ENCODE measurements around the gene GALNT14. TPM values are rescaled to one million over a fixed set of nuclear protein-coding genes. Genes with fewer than 3 reads are reported as not detected.

GALNT14 gene
- total and polyA plus RNA-seq, 4 donors = 0.85 to 2.8 (median 2.4) TPM

DNA sequence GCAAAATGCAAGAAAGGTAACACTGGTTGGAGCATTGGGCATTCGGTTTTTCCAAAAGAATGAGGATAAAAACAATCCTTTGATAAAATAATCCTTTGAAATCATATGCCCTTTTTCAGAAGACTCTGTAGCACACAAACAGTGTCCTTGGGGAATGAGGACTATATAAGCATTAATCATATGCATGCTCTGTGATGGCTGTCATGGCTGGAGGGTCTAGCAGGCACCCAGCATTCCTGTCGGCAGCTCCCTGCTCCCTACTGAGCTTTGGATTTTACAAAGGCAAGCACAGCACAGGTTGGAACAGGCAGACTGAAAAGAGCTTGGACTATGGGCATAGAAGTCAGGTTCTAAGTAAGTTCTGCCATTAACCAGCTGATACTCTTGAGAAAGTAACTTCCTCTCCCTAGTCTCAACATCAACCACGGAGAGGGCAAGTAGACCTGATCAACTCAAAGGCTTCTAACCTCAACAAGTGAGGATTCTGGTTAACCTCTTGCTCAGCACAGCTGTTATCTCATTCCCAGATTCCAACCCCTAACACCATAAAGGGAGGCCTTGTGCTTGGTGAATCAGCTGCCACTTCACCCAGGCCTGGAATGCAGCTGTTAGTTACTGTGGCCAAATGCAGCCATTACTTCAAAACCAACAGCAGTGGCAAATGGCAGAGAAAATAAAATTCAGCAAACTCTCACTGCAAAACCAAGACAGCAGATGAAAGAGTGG is 29.5 kb downstream of the GALNT14 start:
- Histone ChIP-seq H3K9ac (ENCODE audit: insufficient read depth in 1 of 2, low read length in 2 of 2) (no peak overlapping the region), H3K27me3 (ENCODE audit: control insufficient read depth in 3 of 3, insufficient read depth in 3 of 3, low read length in 2 of 3) (peaks cover 0 to 5% (median under 1%) of the 10 kb centered on the region in 3 donors), H3K4me1 (ENCODE audit: control insufficient read depth in 5 of 5, insufficient read depth in 5 of 5, low read length in 5 of 5) (peaks cover 0 to 13% (median 4%) of the 10 kb centered on the region in 5 donors), H3K36me3 (ENCODE audit: control insufficient read depth in 4 of 4, insufficient read depth in 4 of 4, low read length in 4 of 4) (no peaks in the 10 kb centered on the region), H3K27ac (ENCODE audit: low read depth in 1 of 2, low read length in 1 of 2) (no peak overlapping the region), H3K9me3 (ENCODE audit: control insufficient read depth in 4 of 4, insufficient read depth in 3 of 4, low read length in 3 of 4) (no peaks in the 10 kb centered on the region), H3K4me3 (no peak overlapping the region)
- no peak for DNase-seq
- TF ChIP-seq, protein P1, sequence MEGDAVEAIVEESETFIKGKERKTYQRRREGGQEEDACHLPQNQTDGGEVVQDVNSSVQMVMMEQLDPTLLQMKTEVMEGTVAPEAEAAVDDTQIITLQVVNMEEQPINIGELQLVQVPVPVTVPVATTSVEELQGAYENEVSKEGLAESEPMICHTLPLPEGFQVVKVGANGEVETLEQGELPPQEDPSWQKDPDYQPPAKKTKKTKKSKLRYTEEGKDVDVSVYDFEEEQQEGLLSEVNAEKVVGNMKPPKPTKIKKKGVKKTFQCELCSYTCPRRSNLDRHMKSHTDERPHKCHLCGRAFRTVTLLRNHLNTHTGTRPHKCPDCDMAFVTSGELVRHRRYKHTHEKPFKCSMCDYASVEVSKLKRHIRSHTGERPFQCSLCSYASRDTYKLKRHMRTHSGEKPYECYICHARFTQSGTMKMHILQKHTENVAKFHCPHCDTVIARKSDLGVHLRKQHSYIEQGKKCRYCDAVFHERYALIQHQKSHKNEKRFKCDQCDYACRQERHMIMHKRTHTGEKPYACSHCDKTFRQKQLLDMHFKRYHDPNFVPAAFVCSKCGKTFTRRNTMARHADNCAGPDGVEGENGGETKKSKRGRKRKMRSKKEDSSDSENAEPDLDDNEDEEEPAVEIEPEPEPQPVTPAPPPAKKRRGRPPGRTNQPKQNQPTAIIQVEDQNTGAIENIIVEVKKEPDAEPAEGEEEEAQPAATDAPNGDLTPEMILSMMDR (IDR thresholded peaks at IDR 0.05; ENCODE audit: control extremely low read depth, extremely low read depth) = no peak
- 70 to 80% methylated on average over 3 of the region's 3 CpGs for WGBS, 2 donors
- no peak for ATAC-seq (ENCODE audit: insufficient read depth, low FRiP score)

DNA sequence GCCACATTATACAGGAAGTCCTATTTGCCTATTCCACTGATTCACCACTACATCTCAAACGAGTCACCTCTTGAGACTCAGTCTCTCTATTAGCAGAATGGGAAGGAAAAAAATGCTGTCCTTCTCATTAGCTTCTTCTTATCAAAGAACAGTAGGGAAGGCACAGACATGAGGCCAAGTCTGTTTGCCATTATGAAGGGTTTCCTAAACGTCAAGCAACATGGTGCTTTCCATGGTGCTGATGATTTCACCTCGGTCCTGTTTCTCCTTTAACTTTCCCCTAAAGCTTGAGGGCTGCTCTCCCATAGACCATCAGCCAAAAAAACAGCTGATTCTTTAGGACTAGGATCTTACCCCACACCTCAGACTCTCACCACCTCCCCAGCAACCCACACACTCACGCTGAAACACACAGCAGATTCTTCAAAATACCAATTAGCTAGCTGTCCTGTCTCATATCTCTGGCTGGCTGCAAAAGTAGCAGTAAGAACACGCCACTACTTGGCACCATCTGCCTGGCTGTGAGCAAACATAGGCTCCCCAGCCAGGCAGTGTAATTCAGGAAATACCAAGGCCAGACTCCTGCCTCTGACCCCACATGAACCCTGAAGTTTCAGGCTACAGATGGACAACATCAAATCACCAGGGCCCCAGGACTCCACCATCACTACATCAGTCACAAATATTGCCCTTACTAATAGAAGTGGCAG is 30.5 kb downstream of the GALNT14 start:
- H3K36me3 ChIP-seq (ENCODE audit: control insufficient read depth in 4 of 4, insufficient read depth in 4 of 4, low read length in 4 of 4) = no peaks in the 10 kb centered on the region
- no peak overlapping the region for H3K4me3 ChIP-seq
- no peaks in the 10 kb centered on the region for H3K9me3 ChIP-seq (ENCODE audit: control insufficient read depth in 4 of 4, insufficient read depth in 3 of 4, low read length in 3 of 4)
- no peak overlapping the region for H3K27ac ChIP-seq (ENCODE audit: low read depth in 1 of 2, low read length in 1 of 2)
- H3K27me3 ChIP-seq (ENCODE audit: control insufficient read depth in 3 of 3, insufficient read depth in 3 of 3, low read length in 2 of 3) = peaks cover 0 to 5% (median 3%) of the 10 kb centered on the region in 3 donors
- TF ChIP-seq, protein P1 (IDR thresholded peaks at IDR 0.05; ENCODE audit: control extremely low read depth, extremely low read depth) = no peak
- 46 to 63% methylated on average over 5 of the region's 5 CpGs for WGBS, 2 donors
- H3K9ac ChIP-seq (ENCODE audit: insufficient read depth in 1 of 2, low read length in 2 of 2) = no peak overlapping the region
- peaks cover 0 to 13% (median 4%) of the 10 kb centered on the region in 5 donors for H3K4me1 ChIP-seq (ENCODE audit: control insufficient read depth in 5 of 5, insufficient read depth in 5 of 5, low read length in 5 of 5)
- ATAC-seq (ENCODE audit: insufficient read depth, low FRiP score) = no peak
- peak; percentile 66 to 86 (median 85) for DNase-seq

DNA sequence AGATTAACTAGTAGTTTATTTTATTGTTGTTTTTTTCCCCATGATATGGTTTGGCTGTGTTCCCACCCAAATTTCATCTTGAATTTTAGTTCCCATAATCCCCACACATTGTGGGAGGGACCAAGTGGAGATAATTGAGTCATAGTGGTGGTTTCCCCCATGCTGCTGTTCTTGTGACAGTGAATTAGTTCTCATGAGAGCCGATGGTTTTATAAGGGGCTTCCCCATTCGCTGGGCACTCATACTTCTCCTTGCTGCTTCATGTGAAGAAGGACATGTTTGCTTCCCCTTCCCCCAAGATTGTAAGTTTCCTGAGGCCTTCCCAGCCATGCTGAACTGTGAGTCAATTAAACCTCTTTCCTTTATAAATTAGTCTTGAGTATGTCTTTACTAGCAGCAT is 36.5 kb downstream of the GALNT14 start:
- DNase-seq (no peak), ATAC-seq (ENCODE audit: insufficient read depth, low FRiP score) (no peak)
- no peaks in the 10 kb centered on the region for H3K36me3 ChIP-seq (ENCODE audit: control insufficient read depth in 4 of 4, insufficient read depth in 4 of 4, low read length in 4 of 4)
- no peak overlapping the region for H3K27ac ChIP-seq (ENCODE audit: low read depth in 1 of 2, low read length in 1 of 2)
- no peaks in the 10 kb centered on the region for H3K4me1 ChIP-seq (ENCODE audit: control insufficient read depth in 5 of 5, insufficient read depth in 5 of 5, low read length in 5 of 5)
- H3K27me3 ChIP-seq (ENCODE audit: control insufficient read depth in 3 of 3, insufficient read depth in 3 of 3, low read length in 2 of 3) = peaks cover 0 to 3% (median 0%) of the 10 kb centered on the region in 3 donors
- H3K9ac ChIP-seq (ENCODE audit: insufficient read depth in 1 of 2, low read length in 2 of 2) = no peak overlapping the region
- no peak overlapping the region for H3K4me3 ChIP-seq
- H3K9me3 ChIP-seq (ENCODE audit: control insufficient read depth in 4 of 4, insufficient read depth in 3 of 4, low read length in 3 of 4) = no peaks in the 10 kb centered on the region
- TF ChIP-seq, protein P1 (IDR thresholded peaks at IDR 0.05; ENCODE audit: control extremely low read depth, extremely low read depth) = no peak
- WGBS, 2 donors = 83 to 85% methylated on average over 2 of the region's 2 CpGs
